Measurements from ENCODE around the gene ADAM33. TPM values are rescaled to one million over a fixed set of nuclear protein-coding genes. Genes with fewer than 3 reads are reported as not detected.

Gene ADAM33, protein sequence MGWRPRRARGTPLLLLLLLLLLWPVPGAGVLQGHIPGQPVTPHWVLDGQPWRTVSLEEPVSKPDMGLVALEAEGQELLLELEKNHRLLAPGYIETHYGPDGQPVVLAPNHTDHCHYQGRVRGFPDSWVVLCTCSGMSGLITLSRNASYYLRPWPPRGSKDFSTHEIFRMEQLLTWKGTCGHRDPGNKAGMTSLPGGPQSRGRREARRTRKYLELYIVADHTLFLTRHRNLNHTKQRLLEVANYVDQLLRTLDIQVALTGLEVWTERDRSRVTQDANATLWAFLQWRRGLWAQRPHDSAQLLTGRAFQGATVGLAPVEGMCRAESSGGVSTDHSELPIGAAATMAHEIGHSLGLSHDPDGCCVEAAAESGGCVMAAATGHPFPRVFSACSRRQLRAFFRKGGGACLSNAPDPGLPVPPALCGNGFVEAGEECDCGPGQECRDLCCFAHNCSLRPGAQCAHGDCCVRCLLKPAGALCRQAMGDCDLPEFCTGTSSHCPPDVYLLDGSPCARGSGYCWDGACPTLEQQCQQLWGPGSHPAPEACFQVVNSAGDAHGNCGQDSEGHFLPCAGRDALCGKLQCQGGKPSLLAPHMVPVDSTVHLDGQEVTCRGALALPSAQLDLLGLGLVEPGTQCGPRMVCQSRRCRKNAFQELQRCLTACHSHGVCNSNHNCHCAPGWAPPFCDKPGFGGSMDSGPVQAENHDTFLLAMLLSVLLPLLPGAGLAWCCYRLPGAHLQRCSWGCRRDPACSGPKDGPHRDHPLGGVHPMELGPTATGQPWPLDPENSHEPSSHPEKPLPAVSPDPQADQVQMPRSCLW
- 100 to 1,000 TPM in 2 of 5 donors, 10 to 100 TPM in 3; 20.6 to 143 (median 96.9) TPM for total RNA-seq
- polyA plus RNA-seq = 10 to 100 TPM in 2 of 3 donors, 1 to 10 TPM in 1; 4.6 to 29.8 (median 11.1) TPM
- long read RNA-seq, donor 1 = 0 reads
- long read RNA-seq, donor 2, partial matches to known transcripts = 0 of 3 reads
- long read RNA-seq, donor 2, other reads (novel, unspliced or antisense) = 0 of 3 reads
- long read RNA-seq, donor 3 = 0 reads
- long read RNA-seq, donor 4 = 0 reads
- long read RNA-seq, donor 5, partial matches to known transcripts = 5 of 6 reads
- long read RNA-seq, donor 5, other reads (novel, unspliced or antisense) = 0 of 6 reads
- long read RNA-seq, donor 6, partial matches to known transcripts = 6 of 6 reads
- long read RNA-seq, donor 6, other reads (novel, unspliced or antisense) = 0 of 6 reads
- long read RNA-seq, donor 7, partial matches to known transcripts = 0 of 2 reads
- long read RNA-seq, donor 7, other reads (novel, unspliced or antisense) = 0 of 2 reads
- long read RNA-seq, donor 8, partial matches to known transcripts = 0 of 1 reads
- long read RNA-seq, donor 8, other reads (novel, unspliced or antisense) = 0 of 1 reads
- long read RNA-seq, donor 9, partial matches to known transcripts = 0 of 3 reads
- long read RNA-seq, donor 9, other reads (novel, unspliced or antisense) = 0 of 3 reads
- long read RNA-seq, donor 10 = 0 reads

DNA sequence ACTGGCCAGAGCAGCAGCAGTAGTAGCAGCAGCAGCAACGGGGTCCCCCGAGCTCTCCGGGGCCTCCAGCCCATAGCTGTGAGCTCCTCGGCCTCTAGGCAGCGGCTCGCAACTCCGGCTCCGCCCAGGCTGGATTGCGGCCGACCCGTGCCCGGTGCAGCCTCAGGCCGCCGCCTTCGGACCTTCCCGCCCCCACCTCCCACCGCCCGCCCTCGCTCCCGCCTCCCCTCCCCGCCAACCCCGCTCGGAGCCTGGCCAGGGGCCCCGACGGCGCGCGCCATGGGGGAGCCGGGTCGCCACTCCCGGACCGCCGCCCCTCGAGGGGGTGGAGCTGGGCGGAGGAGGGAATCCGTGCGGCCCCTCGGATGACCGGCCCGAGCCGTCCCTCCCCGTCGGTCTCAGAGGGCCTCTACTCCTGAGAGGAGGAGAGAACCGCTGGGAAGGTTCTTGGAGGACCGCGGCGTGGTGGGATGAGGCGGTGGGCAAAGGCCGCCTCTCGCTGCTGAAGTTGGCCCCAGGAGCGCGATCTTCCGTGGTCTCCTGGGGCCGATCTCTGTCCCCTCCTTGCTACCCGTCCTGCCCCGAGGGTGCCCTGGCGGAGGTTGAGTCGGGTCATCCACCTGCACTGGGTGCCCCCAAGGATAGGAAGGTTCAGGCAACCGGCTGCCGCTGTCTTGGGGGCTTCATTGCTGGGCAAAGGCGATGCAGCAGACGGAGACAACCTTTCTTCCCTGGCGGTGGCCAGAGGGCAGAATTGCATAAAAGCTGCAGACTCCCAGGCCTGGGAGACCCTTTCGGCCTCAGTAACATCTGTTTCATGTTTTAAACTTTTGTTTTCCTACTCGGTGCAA lies at the start of gene ADAM33:
TSS of gene ADAM33 (minus strand) at position 80 of the 851 bp plus-strand sequence. CDS start at position 74, 6 bp downstream.
- H3K27ac ChIP-seq = peak within 1 kb of the TSS; percentile 42 to 87 (median 82)
- peak; percentile 36 to 69 for DNase-seq
- intact Hi-C loops (cut with DNase I; ENCODE audit: low total_unique reads) = no loop called here
- TF ChIP-seq POLR2A (IDR thresholded peaks at IDR 0.05) (no peak), POLR2AphosphoS5 (IDR thresholded peaks at IDR 0.05) (no peak), EP300 (IDR thresholded peaks at IDR 0.05) (no peak)
- TF ChIP-seq, protein P1, sequence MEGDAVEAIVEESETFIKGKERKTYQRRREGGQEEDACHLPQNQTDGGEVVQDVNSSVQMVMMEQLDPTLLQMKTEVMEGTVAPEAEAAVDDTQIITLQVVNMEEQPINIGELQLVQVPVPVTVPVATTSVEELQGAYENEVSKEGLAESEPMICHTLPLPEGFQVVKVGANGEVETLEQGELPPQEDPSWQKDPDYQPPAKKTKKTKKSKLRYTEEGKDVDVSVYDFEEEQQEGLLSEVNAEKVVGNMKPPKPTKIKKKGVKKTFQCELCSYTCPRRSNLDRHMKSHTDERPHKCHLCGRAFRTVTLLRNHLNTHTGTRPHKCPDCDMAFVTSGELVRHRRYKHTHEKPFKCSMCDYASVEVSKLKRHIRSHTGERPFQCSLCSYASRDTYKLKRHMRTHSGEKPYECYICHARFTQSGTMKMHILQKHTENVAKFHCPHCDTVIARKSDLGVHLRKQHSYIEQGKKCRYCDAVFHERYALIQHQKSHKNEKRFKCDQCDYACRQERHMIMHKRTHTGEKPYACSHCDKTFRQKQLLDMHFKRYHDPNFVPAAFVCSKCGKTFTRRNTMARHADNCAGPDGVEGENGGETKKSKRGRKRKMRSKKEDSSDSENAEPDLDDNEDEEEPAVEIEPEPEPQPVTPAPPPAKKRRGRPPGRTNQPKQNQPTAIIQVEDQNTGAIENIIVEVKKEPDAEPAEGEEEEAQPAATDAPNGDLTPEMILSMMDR (IDR thresholded peaks at IDR 0.05) = no peak
- no peaks in the 10 kb centered on the region for H3K9me3 ChIP-seq
- peaks cover 28 to 64% (median 48%) of the 10 kb centered on the region in 4 donors for H3K4me1 ChIP-seq
- peak within 1 kb of the TSS; percentile 51 to 56 (median 55) for H3K4me3 ChIP-seq
- no peaks in the 10 kb centered on the region for H3K36me3 ChIP-seq
- H3K27me3 ChIP-seq = peaks cover 0 to 39% (median 25%) of the 10 kb centered on the region in 3 donors
- WGBS, 5 donors = 5 to 12% (median 10%) methylated on average over 34 to 65 of the region's 65 CpGs

DNA sequence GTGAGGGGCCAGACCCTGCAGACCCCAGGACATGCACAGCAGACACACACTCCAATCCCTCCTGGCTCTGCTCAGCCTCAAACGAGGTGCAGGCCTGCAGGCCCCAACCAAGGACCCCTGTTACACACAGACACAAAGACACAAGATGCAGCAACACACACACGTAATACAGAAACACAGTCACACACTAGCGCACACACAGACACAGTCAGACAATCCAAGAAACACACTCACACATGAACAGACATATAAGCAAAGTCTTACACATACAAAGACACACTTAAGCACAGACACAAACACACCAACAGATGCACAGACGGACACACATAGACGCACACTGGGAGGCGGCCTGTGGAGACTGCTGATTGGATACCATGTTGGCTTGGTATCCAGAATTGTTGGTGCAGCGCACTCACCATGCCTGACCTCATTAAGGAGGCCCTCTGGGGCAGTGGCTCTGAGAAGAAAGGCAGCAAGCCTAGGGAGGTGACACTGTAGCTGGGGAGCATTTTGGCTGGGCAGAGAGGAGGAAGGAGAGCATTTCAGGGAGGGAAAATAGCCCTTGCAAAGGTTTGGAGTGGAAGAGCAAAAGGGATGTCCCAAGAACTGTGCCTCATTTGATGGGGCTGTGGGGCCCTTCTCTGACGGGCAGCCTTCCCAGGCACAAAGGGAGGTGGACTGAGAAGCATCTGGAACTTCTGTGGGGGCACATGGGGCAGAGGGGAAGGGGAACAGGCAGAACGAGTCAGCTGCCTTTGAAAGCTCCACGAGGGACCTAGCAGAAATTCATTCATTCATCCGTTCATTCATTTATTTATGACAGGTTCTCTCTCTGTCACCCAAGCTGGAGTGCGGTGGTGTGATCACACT lies 49.2 kb upstream of the ADAM33 start:
- H3K9me3 ChIP-seq = no peaks in the 10 kb centered on the region
- TF ChIP-seq EP300 (IDR thresholded peaks at IDR 0.05) (no peak), POLR2A (IDR thresholded peaks at IDR 0.05) (no peak), POLR2AphosphoS5 (IDR thresholded peaks at IDR 0.05) (no peak)
- TF ChIP-seq, protein P1 (IDR thresholded peaks at IDR 0.05) = no peak
- no peaks in the 10 kb centered on the region for H3K36me3 ChIP-seq
- DNase-seq = peak in 1 of 2 donors; percentile 18
- H3K27ac ChIP-seq = peak overlapping the region in 1 of 5 donors; percentile 1
- H3K27me3 ChIP-seq = peaks cover 0 to 74% (median 21%) of the 10 kb centered on the region in 3 donors
- no peak overlapping the region for H3K4me3 ChIP-seq
- 83 to 87% (median 84%) methylated on average over 12 of the region's 12 CpGs for WGBS, 5 donors
- intact Hi-C loops (cut with DNase I; ENCODE audit: low total_unique reads) = no loop called here
- H3K4me1 ChIP-seq = peaks cover 0 to 27% (median 9%) of the 10 kb centered on the region in 4 donors

DNA sequence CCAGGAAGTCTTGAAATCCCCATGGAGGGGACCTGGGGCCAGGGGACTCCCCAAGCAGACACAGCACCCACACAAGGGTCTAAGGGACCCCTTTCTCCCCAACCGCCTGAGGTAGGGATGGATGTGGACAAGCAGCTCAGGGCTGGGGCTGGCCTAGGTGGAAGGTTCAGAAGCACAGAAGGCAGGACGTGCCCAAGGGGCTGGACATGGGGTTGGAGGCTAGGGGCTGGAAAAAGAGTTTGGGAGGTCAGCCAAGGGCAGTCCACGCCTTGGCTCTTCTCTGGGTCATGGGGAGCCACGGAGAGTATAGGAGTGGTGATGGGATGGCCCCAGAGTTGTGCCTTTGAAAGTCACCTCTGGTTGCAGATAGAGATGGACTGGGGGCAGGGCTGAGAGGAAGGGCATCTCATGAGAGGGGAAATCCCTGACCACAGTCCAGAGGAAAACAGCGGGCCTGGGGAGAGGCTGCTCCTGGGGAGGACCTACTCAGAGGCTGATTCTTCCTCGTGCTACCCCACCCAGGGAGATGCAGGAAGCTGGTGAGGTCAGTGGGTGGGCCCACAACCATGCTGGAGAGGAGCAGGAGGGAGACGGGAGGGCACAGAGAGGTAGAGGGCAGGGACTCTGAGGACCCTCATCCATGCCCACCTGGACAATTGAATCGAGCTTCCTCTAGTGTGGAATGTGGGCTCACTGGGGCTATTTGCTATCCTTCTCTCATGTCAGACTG lies 48.2 kb upstream of the ADAM33 start:
- intact Hi-C loops (cut with DNase I; ENCODE audit: low total_unique reads) = no loop called here
- WGBS, 5 donors = 58 to 71% (median 64%) methylated on average over 7 to 8 of the region's 8 CpGs
- TF ChIP-seq POLR2AphosphoS5 (IDR thresholded peaks at IDR 0.05) = no peak
- TF ChIP-seq, protein P1 (IDR thresholded peaks at IDR 0.05) = no peak
- TF ChIP-seq EP300 (IDR thresholded peaks at IDR 0.05) = no peak
- TF ChIP-seq POLR2A (IDR thresholded peaks at IDR 0.05) = no peak
- peak in 1 of 2 donors; percentile 15 for DNase-seq
- Histone ChIP-seq H3K36me3 (no peaks in the 10 kb centered on the region), H3K9me3 (no peaks in the 10 kb centered on the region), H3K27ac (peak overlapping the region in 1 of 5 donors; percentile 1), H3K27me3 (peaks cover 0 to 83% (median 21%) of the 10 kb centered on the region in 3 donors), H3K4me1 (peaks cover 0 to 27% (median 9%) of the 10 kb centered on the region in 4 donors), H3K4me3 (no peak overlapping the region)
